LNCAP (cell line): ENCODE data around the gene HS6ST3.

ENCODE experiments used
- TF ChIP-seq, protein P1 (sequence below): fragments of 450-650 bp; IDR thresholded peaks from 2 replicates; pipeline ENCODE4 v1.5.1; 2017; ENCODE audit warnings: mild to moderate bottlenecking

Gene HS6ST3

DNA sequence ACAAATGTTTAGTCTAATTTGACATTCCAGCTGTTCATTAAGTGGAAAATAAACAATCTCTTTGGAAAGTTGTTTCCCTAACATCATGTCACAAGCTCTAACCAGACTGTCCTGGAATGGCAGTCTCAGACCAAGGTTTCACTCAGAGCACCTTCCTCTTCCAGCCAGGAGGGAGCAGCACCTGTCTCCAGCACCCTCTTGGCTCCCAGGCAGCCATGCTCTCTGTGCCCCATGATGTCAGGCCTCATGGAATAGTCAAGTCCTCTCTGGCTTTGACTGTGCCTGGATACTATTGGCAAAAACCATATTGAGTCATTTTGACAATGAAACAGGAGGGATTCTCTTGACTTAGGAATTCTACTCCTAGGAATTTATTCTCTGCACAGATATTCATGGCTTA is 733.0 kb downstream of the HS6ST3 start:
- TF ChIP-seq, protein P1, sequence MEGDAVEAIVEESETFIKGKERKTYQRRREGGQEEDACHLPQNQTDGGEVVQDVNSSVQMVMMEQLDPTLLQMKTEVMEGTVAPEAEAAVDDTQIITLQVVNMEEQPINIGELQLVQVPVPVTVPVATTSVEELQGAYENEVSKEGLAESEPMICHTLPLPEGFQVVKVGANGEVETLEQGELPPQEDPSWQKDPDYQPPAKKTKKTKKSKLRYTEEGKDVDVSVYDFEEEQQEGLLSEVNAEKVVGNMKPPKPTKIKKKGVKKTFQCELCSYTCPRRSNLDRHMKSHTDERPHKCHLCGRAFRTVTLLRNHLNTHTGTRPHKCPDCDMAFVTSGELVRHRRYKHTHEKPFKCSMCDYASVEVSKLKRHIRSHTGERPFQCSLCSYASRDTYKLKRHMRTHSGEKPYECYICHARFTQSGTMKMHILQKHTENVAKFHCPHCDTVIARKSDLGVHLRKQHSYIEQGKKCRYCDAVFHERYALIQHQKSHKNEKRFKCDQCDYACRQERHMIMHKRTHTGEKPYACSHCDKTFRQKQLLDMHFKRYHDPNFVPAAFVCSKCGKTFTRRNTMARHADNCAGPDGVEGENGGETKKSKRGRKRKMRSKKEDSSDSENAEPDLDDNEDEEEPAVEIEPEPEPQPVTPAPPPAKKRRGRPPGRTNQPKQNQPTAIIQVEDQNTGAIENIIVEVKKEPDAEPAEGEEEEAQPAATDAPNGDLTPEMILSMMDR = peak; percentile 46; the same call in 1 of the 2 replicates

DNA sequence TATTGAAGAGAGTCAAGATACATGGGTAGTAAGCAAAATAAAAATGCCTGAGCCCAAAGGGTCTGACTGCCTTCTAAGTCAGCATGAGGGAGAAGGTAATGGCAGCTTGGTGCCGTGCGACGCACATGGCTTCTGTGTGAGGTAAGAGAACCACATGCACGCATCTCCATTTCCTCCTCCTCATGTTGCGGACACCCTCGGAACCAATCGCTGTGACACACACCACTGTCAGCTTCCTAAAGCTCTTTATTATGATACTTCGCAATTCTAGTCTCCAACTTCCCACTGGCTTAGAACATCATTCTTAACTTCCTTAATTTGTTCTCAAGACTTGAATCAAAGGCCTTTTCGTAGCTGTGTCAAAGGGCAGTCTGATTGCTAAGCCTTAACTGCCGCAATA is 734.2 kb downstream of the HS6ST3 start:
- TF ChIP-seq, protein P1 = no peak

DNA sequence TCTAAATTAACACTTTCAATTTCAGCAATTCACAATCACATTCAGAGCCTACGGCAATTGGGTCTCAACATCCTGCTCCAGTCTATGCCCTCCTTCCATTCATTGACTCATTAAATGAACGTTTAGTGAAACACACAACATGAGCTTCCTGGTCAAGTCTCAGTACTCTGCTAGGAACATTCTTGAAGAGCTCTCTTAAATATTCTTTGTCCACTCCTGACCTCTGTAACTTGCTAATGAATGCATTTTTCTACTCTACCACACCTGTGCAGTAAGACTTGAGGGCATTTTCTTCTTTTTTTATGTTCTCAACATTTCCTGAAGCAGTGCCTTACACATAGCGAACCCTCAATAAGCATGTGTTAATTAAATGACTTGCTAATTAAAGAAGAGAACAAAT is 735.7 kb downstream of the HS6ST3 start:
- TF ChIP-seq, protein P1 = no peak

DNA sequence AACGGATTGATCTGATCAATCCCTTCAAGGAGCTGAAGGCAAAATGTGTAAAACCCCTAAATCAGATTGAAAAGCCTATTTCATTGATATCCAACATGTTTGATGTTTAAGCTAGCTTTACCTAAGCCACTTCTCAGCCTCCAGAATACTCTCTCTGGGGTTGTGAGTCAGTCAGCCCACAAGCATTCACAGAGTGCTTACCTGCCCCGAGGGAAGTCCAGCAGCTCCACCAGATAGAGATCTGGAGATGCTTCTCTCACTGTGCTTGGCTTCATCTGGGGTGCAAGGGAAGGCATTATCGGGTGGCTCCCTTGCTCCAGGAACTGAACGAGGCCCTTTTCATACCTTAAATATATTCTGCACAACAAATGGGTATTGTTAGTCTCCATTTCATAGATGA is 744.7 kb downstream of the HS6ST3 start:
- TF ChIP-seq, protein P1 = no peak

DNA sequence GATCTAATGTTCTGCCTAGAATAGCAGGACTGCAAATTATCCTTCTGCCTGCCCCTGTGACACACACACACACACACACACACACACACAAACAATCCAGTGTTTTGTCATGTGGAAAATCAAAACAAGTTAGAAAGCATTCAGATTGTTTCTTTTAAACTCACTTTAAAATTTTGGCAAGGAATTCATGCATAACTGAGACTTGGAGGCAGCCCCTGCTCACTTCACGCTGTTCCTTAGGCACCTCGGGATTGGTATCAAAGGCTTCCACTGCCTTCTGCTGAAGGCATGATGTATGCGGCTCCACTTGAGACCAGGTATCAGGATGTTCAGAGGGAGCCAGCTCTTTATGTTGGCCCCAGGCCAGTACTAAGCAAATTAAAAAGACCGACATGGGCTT is 745.6 kb downstream of the HS6ST3 start:
- TF ChIP-seq, protein P1 = no peak

DNA sequence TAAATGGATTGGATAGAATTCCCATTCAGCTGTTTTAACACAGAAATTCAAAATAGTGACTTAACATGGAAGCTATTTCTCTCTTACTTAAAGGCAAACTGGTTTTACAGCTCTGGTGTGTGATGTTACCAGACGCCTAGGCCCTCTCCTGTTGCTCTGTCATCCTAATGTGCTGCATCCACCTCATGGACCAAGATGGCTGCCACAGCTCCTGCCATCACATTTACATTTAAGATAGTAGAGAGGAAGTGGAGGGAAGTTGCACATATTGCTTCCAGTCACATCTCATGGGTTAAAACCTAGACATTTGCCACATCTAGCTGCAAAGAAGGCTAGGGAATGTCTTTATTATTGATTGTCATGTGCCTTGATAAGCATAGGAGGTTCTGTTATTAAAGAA is 746.8 kb downstream of the HS6ST3 start:
- TF ChIP-seq, protein P1 = no peak

DNA sequence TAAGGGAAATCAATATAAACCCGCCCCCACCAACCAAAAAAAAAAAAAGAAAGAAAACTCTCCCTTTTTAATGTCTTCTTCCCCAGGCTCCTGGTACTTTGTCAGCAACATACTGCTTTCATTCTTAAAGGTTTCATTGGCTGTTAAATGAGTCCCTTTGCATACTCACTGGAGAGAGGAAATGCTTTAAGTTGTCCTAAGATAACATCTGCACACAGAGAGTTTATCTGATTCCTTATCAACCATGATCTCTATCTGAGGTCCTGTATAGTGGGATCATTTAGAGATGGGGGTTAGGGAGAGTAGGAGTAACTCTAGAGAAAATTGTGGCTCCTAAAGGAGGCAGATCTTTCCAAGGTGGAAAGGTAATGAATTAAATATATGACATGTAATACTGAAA is 747.9 kb downstream of the HS6ST3 start:
- TF ChIP-seq, protein P1 = no peak

DNA sequence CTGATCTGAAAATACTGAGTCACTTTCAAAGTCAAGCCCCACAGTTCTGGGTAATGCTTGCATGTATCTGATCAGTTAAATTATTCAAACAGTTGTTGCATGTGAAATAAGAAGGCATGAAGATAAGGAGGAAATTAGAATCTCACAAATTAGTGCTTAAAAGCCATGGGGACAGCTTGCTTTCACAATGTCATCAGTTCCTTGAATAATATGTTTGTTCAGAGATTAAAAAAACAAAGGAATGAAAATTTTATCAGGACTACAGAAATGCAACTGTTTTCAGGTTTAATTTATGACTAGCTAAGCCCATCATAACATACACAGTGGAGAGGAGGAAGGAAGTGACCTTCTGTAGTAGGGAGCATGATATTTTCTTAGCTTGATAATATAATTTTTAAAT is 754.3 kb downstream of the HS6ST3 start:
- TF ChIP-seq, protein P1 = no peak
